NCI-H2107 (cell line): ENCODE measurements around the gene CAPN2.

ENCODE experiments used
- DNase-seq: peaks from one replicate; lab custom pipeline; 2025; lab: John Stamatoyannopoulos, UW

Gene CAPN2

DNA sequence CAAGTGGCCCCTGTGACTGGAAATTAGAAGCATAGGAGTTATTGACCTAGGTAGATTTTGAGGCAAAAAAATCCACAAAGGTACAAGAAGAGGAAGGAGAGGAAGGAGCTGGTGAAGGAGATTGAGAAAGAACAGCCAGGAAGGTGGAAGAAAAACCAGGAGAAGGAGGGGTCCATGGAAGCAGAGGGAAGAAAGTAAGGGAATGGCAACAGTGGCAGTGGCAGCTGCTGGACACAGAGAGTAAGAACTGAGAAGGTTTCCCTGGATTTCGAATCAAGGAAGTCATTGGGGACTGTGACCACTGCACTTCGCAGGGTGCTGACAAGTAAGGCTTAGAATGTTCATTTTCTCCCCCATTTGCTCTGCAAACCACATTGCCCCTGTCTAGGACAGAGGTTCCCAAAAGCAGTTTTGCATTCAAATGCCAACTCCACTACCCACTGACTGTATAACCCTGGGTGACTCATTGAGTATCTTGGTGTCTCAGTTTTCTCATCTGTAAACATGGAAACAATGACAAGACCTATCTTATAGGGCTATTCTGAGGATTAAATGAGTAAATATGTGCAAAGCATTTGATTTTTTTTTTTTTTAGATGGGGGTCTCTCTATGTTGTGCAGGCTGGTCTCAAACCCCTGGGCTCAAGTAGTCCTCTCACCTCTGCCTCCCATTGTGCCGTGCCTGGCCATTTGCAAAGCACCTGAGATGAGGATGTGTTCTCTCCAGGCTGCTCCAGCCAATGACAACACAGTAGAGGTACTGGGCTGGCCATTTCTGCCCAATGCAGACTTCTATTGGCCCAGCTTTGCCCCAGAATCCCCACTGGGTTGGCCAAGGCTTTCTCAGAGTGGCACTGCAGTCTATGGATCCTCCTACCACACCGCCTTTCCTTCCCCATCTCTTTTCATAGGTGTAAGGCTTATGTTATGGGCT is 9.3 kb upstream of the CAPN2 start:
- no peak for DNase-seq

DNA sequence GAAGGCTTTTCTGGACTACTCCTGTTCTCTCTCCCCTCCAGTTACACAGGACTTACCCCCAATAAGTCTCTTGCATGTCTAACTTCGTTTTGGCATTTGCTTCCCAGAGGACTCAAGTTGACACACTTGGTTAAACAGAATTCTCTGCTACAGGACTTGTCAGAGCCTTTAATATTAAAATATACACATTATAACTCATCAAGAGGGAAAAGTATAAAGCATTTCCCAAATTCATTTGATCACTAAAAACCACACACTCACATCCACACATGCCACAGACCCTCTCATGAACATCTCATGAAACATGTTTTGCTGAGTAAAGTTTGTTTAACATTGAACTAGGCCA is 8.7 kb upstream of the CAPN2 start:
- DNase-seq = no peak

DNA sequence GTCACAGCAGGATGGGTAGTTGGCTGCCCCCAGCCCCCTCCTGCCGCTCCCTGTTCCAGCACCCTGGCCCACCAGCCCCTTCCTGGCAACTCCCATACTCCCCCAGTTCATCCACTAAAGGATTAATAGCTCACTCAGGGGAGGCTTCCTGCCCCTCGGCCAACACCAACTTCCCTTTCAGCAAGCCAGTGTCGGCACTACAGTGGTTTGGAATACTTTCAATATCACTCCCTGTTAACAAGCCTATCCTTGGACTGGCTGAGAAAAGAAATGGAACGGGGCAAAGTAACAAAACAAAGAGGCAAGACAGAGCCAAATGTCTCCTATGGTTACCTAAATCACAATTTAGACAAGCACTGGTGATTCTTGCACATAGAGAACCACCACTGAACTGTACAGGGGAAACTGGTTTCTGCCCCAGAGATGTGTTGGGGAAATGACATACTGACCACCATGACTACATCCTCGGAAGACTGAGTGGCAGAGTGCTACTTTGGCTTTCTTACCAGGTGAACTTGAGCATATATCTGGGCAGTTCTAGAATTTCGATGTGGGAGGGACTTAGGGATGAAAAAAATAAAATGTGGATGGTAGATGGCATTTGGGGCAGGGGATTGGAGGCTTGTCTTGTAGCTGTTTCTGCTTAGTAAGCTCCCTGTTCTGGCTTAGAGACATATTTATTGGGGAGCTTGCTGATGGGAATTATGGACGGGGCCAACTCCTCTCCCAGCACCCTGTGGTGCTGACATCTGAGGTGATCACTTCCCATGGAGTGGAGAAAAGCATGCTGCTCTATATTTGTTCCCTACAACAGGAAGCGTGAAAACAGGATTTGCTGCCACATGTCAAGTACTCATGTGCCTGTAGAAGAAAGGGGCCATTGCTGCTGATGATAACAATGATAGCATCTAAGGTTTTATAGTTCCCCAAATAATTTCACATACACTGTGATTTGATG is 7.1 kb upstream of the CAPN2 start:
- no peak for DNase-seq

DNA sequence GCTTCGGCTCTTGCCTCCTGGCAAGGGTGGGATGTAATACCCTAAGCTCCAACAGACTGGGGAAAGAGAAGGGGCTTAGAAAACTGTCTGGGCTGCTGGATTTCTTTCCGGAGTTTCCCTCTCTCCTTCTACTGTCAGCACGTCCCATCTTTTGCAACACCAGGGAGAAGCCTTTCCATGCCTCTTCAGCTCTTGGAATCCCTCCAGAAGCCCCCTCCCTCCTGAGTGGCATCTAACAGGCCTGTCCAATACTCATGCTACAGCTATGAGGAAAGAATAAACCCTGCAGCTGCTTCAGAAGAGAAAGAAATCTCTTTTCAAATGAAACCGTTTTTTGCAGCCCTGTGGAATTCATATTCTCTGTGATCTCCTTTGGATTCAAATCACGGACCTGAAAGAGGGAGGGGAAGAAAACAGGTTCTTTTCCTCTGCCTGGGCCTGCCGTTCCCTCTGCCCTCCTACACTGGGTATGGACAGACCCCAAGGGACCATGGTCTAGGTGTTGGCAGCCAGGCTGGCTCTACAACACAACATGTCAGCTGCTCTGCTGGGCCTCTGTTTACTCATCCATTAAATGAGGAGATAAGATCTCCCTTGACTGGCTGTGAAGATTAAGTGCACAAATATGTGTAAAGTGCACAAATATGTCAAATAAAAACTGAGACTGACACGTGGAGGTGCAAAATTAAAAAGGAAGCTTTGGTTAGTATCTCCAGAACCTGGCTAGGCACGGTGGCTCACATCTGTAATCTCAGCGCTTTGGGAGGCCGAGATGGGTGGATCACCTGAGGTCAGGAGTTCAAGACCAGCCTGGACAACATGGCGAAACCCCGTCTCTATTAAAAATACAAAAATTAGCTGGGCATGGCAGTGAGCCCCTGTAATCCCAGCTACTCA is 6.0 kb upstream of the CAPN2 start:
- DNase-seq = peak; percentile 60

DNA sequence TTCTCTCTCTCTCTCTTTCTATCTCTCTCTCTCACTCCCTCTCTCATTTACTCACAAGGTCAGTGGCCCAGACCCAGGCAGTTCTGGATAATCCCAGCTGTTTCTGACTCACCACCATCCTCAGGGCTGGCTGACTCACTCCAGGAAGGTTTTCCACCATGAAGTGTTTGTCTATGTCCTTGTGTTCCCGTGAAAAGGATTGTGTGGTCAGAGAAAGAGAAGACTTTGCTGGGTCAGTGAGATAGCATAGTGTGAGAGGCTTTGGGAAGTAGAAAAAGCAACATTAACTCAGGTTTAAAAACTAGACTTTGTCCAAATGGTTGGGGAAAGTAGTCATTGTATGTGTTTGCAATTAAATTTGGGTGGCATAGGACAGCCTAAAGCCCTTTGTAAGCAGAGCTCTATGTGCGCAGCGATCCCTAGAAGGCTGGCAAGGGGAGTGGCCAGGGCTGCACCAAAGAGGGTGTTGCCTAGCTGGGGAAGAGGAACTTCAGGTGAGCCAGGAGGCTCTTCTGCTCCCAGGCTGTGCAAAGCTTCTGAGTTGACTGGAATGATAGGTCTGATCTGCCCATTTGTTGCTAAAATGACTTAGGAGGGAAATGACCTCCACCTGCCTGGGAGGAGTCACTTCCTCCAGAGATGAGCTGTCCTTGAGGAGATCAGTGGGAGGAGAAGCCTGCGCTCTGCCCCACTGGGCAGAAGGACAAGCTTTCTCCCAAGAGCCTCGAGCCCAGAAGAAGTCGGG is 4.9 kb upstream of the CAPN2 start:
- DNase-seq = peak; percentile 84

DNA sequence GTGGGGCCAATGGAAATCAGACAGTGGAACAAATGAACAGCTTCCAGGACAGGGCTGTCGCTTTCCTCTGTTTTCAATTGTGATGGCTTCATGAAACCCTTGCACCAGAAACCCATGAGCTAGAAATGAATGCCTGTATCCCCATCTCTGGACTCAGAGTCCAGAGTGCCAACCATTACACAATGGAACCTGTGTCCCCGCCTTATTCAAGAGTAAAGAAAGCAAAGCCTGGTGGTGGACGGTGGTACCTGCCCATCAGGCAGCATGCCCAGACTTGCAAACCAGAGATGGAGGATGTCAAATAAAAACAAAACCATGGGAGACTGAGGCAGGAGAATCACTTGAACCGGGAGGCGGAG is 4.4 kb upstream of the CAPN2 start:
- no peak for DNase-seq

DNA sequence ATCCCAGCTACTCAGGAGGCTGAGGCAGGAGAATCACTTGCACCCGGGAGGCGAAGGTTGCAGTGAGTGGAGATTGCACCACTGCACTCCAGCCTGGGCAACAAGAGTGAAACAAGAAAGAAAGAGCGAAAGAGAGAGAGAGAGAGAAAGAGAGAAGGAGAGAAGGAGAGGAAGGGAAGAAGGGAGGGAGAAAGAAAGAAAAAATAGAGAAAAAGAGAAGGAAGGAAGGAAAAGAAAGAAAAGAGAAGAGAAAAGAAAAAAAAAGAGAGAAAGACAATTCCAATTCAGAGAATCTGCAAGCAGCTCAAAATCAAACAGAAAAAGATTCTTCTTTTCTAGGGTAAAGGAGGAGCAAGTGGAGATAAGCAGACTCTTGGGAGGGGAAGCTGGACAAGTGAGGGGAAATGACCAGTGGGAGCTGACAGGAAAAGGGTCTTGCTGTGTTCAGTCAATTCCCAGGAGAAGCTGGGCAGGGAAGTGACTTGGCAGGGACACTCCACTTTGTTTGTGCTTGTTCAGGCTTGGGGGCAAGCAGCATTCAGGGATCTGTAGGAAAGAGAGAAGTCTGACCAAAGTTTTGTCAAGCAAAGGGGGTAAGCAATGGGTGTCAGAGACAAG is 3.6 kb upstream of the CAPN2 start:
- DNase-seq = no peak

DNA sequence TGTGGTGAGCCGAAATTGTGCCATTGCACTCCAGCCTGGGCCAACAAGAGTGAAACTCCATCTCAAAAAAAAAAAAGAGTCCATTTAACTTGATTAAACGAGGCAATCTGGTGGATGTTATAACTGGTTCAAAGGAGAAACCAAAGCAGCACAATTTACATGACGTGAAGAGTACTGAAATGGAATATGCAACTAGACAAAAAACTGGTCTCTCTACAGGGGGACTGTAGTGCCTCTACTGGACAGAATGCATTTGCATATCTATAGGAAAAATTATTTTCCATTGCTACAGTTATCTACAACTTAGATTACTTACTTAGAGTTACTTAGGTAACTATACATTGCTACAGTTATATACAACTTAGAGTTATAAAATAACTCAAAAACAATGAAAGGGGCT is 2.7 kb upstream of the CAPN2 start:
- no peak for DNase-seq

DNA sequence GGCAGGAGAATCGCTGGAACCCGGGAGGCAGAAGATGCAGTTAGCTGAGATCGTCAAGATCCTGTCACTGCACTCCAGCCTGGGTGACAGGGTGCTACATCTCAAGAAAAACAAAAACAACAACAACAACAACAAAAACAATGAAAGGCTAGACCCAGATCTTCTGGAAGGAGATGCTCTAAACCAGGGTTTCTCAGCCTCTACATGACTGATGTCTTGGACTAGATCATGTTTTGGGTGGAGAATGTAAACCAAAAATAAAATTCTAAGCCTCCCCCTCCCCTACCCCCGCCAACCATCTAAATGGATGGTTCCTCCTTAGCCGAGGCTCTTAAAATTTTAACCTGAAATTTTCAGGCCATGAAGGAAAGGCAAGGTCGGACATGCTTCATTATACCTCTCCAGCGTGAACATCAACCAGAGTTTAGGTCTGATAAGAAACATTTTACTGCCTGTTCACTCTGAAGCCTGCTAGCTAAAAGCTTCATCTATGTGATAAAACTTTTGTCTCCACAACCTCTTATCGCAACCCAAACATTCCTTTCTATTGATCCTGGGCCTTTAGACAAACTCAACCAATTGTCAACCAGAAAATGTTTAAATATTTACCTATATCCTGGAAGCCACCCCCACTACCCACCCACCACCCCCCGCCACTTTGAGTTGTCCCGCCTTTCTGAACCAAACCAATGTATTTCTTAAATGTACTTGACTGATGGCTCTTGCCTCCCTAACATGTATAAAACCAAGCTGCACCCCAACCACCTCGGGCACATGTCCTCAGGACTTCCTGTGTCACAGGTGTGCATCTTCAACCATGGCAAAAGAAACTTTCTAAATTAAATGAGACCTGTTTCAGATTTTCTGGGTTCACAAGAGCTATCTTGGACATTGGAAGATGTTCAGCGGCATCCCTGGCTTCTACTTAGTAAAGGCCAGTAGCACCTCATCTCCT is 1.9 kb upstream of the CAPN2 start:
- no peak for DNase-seq

DNA sequence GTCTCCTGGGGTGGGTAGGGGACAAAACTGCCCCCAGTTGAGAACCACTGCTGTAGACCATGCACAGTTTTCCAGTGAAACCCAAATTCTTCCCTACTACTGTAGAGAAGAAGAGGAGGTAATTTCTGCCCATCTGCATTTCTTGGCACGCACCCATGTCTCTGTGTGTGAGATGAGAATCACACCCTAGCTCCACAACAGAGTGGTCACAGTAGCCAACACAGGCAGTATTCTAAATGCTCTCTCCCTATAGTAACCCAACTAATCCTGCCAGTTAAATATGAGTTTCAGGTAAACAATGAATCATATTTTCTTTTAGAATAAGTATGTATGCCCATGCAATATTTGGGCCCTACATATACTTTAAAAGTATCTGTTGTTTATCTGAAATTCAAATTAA is 1.2 kb upstream of the CAPN2 start:
- no peak for DNase-seq

DNA sequence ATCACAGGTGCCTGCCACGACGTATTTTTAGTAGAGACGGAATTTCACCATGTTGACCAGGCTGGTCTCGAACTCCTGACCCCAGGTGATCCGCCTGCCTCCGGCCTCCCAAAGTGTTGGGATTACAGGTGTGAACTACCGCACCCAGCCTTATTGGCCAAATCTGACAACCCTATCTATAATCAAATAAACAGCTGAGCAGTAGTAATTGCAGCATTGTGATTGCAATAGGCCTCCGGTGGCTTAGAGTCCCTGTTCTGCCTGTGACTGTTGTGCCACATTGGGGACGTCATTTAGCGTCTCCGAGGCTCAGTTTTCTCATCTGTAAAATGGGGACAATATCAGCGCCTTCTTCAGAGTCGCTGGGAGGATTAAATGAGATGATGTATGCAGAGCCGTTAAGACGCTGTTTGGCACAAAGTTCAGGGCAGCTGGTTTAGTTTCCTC is 569 bp upstream of the CAPN2 start:
- DNase-seq = no peak

DNA sequence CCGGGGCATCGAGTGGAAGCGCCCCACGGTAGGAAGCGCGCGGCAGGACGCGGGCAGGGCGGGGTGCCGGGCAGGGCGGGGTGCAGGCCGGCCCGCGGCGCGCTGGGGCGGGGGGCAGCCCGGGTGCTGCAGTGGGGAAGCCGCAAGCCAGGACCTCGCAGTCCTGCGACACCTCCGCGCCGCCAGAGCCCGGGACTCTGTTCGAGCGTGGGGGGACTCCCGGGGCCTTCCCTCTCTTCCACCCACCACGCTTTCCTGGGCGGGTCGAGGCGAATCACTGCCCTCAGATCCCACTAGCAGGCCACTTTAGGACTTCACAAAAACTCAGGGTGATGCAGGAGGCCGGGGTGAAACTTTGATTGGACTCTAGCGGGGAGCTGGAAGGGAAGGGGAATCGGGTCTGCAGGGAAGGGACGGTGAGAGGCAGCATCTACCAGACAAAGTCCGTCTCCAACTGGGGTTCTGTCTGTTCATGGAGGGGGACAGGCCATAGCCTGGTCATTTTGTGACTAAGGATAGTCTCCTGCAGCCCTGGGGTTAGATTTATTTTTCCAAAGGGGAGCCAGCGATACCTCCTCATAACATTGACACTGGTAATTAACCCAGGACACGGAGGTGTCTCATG is 623 bp downstream of the CAPN2 start:
- no peak for DNase-seq

DNA sequence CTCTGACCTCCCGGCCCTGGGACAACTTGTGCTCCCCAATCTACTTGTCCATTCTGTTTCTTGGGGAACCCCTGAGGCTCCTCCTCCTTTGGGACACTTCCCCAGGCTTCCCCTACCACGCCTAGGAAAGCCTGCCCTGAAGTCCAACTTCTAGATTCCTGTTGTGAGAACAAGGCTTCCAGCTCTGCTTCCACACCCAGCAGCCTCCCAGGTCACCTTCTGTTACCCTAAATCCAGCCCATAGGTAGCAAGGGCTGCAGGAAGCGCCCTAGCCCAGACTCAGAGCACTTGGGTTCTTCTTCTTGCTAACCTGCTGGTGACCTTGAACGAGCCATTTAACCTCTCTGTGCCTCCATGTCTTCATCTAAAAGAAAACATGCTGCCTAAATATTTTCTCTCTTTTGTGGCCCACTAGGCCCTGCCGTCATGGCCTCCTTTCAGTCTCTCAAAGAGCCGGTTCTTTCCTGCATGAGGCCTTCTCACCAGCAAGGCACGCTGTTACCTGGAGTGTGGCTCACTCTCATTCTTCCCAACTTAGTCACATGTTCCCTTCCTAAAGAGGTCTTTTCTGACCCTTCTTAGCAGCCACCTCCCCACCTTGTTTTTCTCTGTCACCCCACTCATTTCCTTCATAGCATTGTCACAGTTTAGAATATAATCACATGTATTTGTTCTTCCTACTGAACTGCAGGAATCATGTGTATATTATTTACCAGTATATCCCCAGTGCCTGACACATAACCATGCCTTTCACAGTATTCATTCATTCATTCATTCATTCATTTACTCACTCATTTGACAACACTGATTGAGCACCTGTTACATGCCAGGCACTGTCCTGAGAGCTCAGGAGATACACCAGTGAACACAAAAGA is 1.4 kb downstream of the CAPN2 start:
- no peak for DNase-seq

DNA sequence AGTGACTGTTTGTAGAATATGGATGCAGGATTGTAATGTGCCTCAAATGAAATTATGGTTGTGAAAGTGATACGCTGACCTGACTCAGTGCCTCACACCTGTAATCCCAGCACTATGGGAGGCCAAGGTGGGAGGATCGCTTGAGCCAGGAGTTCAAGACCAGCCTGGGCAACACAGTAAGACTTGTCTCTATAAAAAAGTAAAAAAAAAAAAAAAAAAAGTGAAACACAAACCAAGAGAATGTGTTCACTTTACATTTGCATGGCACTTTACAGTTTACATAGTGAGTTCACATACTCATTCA is 2.0 kb downstream of the CAPN2 start:
- no peak for DNase-seq

DNA sequence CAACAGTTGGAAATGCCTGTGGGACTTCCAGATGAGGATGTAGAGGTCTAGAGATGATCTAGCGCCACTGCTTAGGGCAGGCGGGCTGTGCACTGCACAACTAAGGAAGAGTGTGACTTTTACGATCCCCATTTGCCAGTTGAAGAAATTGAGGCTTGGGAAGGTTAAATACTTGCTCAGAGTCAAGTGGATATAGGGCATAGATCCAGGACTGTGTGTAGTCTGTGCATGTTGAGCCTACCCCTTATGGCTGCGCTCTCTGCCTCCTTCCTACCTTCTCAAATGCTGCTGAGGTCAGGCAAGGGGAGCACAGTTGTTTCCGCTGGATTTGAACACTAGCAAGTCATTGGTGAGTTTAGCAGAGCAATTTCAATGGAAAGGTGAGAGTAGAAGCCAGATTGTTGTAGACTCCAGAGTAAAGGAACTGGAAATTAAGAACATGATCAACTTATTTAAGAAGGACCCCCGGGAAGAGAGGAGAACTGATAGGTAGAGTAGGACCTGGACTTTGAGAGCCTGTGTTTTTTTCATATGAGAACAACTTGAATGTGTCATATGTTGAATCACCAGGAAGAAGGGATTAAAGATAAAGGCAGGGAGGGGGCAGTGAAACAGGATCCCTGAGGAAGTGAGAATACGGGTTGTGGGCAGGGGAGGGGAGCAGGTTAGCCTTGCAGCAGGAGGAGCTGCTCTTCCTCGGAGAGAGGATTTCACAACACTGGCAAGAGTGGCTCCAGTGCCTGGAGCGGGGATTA is 2.7 kb downstream of the CAPN2 start:
- DNase-seq = no peak

DNA sequence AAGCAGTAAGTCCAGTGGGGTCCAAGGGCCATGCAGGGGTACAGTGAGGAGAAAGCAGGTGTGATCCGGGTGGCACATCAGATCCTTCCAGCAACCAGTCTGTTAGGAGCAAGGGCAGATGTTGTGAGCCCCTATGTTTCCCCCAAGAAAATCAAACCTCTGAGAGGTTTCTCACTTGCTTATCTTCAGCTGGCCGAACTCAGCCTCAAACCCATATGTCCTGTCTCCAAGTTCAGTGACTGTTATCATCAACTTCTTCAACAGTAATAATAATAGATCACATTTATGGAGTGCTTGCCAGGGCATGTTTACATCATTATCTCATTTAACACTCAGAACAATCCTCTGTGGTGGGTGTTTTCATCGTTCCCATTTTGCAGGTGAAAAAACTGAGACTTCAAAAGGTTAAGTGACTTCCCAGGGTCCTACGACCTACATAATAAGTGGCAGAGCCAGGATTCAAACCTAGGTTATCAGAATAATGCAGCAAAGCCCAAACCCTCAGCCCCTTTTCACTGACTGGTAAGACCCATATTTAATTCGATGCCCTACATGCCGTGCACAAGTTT is 3.3 kb downstream of the CAPN2 start:
- no peak for DNase-seq

DNA sequence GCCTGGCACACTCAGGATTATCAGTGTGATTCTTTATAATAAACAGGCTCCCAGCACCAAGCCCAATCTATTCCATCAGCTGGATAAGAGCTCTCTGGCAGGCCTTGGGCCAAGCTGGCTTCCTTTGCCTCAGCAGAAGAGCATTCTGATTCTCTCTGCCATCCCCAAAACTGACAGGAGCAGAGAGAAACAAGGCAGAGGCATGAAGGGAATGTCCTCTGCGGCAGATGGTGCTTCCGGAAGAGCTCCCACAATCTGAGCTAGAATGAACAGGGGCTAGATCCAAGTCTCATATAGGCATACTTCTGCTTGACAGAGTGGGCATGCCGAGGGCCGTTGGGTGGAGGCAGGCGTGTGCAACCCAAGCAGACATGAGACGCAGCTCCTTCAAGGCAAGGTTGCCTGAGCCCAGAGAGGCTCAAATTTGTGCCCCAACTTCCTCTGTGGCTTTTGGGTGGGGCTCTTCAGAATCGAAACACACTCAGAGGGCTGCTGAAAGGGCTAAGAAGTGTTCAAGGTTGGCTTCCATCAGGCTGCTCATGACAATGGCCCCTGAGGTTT is 4.0 kb downstream of the CAPN2 start:
- DNase-seq = no peak
